ENCODE results near the gene MARCHF6. TPM values are rescaled to one million over a fixed set of nuclear protein-coding genes. Genes with fewer than 3 reads are reported as not detected.

The MARCHF6 gene
- total and polyA plus RNA-seq, 2 of the 8 experiments (the other 6 are each of a cell fraction or from before 2014, with no cell fraction given): 93.1 to 118 TPM

DNA sequence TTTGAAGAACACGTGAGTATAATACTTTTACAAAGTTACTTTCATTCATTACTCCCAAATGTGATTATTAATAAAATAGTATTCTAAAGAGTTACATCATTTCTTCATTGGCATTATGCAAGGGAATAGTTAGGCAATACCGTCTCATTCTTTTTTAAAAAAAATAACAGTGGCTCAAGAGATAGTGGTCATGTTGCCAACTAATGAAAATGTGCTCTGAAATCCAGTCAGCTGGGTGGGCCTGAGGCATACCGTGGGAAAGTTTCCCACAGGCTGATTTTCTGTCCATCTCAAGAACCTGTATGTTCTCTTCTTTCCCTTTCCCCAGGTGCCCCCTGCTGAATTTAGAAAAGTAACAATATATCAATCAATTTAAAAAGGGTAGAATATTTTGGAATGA, 47.3 kb downstream of the MARCHF6 start (continued):
- TF ChIP-seq, protein P1, sequence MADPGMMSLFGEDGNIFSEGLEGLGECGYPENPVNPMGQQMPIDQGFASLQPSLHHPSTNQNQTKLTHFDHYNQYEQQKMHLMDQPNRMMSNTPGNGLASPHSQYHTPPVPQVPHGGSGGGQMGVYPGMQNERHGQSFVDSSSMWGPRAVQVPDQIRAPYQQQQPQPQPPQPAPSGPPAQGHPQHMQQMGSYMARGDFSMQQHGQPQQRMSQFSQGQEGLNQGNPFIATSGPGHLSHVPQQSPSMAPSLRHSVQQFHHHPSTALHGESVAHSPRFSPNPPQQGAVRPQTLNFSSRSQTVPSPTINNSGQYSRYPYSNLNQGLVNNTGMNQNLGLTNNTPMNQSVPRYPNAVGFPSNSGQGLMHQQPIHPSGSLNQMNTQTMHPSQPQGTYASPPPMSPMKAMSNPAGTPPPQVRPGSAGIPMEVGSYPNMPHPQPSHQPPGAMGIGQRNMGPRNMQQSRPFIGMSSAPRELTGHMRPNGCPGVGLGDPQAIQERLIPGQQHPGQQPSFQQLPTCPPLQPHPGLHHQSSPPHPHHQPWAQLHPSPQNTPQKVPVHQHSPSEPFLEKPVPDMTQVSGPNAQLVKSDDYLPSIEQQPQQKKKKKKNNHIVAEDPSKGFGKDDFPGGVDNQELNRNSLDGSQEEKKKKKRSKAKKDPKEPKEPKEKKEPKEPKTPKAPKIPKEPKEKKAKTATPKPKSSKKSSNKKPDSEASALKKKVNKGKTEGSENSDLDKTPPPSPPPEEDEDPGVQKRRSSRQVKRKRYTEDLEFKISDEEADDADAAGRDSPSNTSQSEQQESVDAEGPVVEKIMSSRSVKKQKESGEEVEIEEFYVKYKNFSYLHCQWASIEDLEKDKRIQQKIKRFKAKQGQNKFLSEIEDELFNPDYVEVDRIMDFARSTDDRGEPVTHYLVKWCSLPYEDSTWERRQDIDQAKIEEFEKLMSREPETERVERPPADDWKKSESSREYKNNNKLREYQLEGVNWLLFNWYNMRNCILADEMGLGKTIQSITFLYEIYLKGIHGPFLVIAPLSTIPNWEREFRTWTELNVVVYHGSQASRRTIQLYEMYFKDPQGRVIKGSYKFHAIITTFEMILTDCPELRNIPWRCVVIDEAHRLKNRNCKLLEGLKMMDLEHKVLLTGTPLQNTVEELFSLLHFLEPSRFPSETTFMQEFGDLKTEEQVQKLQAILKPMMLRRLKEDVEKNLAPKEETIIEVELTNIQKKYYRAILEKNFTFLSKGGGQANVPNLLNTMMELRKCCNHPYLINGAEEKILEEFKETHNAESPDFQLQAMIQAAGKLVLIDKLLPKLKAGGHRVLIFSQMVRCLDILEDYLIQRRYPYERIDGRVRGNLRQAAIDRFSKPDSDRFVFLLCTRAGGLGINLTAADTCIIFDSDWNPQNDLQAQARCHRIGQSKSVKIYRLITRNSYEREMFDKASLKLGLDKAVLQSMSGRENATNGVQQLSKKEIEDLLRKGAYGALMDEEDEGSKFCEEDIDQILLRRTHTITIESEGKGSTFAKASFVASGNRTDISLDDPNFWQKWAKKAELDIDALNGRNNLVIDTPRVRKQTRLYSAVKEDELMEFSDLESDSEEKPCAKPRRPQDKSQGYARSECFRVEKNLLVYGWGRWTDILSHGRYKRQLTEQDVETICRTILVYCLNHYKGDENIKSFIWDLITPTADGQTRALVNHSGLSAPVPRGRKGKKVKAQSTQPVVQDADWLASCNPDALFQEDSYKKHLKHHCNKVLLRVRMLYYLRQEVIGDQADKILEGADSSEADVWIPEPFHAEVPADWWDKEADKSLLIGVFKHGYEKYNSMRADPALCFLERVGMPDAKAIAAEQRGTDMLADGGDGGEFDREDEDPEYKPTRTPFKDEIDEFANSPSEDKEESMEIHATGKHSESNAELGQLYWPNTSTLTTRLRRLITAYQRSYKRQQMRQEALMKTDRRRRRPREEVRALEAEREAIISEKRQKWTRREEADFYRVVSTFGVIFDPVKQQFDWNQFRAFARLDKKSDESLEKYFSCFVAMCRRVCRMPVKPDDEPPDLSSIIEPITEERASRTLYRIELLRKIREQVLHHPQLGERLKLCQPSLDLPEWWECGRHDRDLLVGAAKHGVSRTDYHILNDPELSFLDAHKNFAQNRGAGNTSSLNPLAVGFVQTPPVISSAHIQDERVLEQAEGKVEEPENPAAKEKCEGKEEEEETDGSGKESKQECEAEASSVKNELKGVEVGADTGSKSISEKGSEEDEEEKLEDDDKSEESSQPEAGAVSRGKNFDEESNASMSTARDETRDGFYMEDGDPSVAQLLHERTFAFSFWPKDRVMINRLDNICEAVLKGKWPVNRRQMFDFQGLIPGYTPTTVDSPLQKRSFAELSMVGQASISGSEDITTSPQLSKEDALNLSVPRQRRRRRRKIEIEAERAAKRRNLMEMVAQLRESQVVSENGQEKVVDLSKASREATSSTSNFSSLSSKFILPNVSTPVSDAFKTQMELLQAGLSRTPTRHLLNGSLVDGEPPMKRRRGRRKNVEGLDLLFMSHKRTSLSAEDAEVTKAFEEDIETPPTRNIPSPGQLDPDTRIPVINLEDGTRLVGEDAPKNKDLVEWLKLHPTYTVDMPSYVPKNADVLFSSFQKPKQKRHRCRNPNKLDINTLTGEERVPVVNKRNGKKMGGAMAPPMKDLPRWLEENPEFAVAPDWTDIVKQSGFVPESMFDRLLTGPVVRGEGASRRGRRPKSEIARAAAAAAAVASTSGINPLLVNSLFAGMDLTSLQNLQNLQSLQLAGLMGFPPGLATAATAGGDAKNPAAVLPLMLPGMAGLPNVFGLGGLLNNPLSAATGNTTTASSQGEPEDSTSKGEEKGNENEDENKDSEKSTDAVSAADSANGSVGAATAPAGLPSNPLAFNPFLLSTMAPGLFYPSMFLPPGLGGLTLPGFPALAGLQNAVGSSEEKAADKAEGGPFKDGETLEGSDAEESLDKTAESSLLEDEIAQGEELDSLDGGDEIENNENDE (IDR thresholded peaks at IDR 0.05; ENCODE audit: insufficient replicate concordance, low read length): no peak
- TF ChIP-seq, protein P2, sequence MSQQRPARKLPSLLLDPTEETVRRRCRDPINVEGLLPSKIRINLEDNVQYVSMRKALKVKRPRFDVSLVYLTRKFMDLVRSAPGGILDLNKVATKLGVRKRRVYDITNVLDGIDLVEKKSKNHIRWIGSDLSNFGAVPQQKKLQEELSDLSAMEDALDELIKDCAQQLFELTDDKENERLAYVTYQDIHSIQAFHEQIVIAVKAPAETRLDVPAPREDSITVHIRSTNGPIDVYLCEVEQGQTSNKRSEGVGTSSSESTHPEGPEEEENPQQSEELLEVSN (IDR thresholded peaks at IDR 0.05): no peak
- TF ChIP-seq TCF12 (IDR thresholded peaks at IDR 0.05; ENCODE audit: low read depth, low read length) (no peak), SAP30 (IDR thresholded peaks at IDR 0.05; ENCODE audit: insufficient read depth, insufficient replicate concordance, low read length) (no peak), JUN (IDR thresholded peaks at IDR 0.05; ENCODE audit: low read depth, low read length) (no peak), ASH2L (IDR thresholded peaks at IDR 0.05; ENCODE audit: low read length) (no peak), TEAD4 (IDR thresholded peaks at IDR 0.05; ENCODE audit: low read depth, low read length) (no peak), NRF1 (IDR thresholded peaks at IDR 0.05; ENCODE audit: low read depth, low read length) (no peak)

All from H1 (cell line).